Panc1 (cell line): ENCODE results near the gene PSMD3. TPM values are rescaled to one million over a fixed set of nuclear protein-coding genes. Genes with fewer than 3 reads are reported as not detected.
A peak's percentile ranks its signal among the peaks of the same experiment; 100 is the strongest.

Experiments
- ATAC-seq: fragments of 200-7000 bp; cut with Tn5 transposase; 2 replicates; pipeline ENCODE4 v1.9.1; 2020; ENCODE audit warnings: mild to moderate bottlenecking, moderate library complexity
- BruUV-seq: library from RNA; stranded (reverse); fragments of 400-500 nt; replicated peaks from 2 replicates; lab custom pipeline; 2021; lab: Mats Ljungman, UMichigan
- CTCF ChIA-PET: fragments of 300-600 bp; sonication (Branson Sonifier 250); formaldehyde crosslinking; loops from one replicate; lab custom pipeline; 2022; ENCODE audit warnings: antibody characterized with exemption; lab: Charles Lee
- POLR2A ChIA-PET: fragments of 300-600 bp; sonication (Branson Sonifier 250); formaldehyde crosslinking; loops from one replicate; lab custom pipeline; 2022; ENCODE audit warnings: antibody characterized with exemption; lab: Charles Lee
- DNase-seq: peaks from one replicate; pipeline ENCODE4 v3.0.0-alpha.2; 2010; ENCODE audit warnings: low read depth, low spot score
- H3K27ac ChIP-seq: 2 replicates; pipeline ENCODE4 v1.5.1; 2011; ENCODE audit warnings: mild to moderate bottlenecking, low read length, inconsistent platforms
- H3K27me3 ChIP-seq: fragments of 200-500 bp; sonication (Bioruptor generic); 2 replicates; pipeline ENCODE4 v1.6.0; 2014; ENCODE audit warnings: low read length, inconsistent platforms; ENCODE audit not compliant: control insufficient read depth, insufficient read depth
- H3K36me3 ChIP-seq: fragments of 200-500 bp; sonication (Bioruptor generic); 2 replicates; pipeline ENCODE4 v1.5.1; 2014; ENCODE audit warnings: inconsistent platforms, mild to moderate bottlenecking, low read length, moderate library complexity; ENCODE audit not compliant: control insufficient read depth, insufficient read depth
- H3K4me1 ChIP-seq: 2 replicates; pipeline ENCODE4 v1.5.1; 2011; ENCODE audit warnings: inconsistent platforms, mild to moderate bottlenecking, low read length, moderate library complexity; ENCODE audit not compliant: control insufficient read depth, insufficient read depth
- H3K4me3 ChIP-seq, 2 experiments: 2 replicates each; pipeline ENCODE4 v1.5.1; 2011 to 2012; ENCODE audit warnings: low read depth in 2 of 2, low read length in 2 of 2, mild to moderate bottlenecking in 2 of 2, inconsistent platforms in 1 of 2, moderate library complexity in 1 of 2
- H3K9me3 ChIP-seq: fragments of 200-500 bp; sonication (Bioruptor generic); 2 replicates; pipeline ENCODE4 v1.5.1; 2014; ENCODE audit warnings: low read depth, mild to moderate bottlenecking, inconsistent platforms, low read length, moderate library complexity; ENCODE audit not compliant: control insufficient read depth, insufficient read depth
- CTCF ChIP-seq: fragments of 450-650 bp; IDR thresholded peaks from 2 replicates; pipeline ENCODE4 v1.5.1; 2017; ENCODE audit warnings: mild to moderate bottlenecking
- POLR2AphosphoS5 ChIP-seq: IDR thresholded peaks from 2 replicates; pipeline ENCODE4 v1.6.1; 2012; ENCODE audit warnings: mild to moderate bottlenecking, low read depth, low read length, moderate library complexity
- REST ChIP-seq, 2 experiments: IDR thresholded peaks; 2 replicates each; pipeline ENCODE4 v1.6.1; 2011 to 2012; ENCODE audit warnings: low read depth in 2 of 2, control low read depth in 1 of 2, low read length in 1 of 2, mild to moderate bottlenecking in 1 of 2, moderate library complexity in 1 of 2; ENCODE audit not compliant: insufficient read depth in 1 of 2
- SIN3A ChIP-seq: IDR thresholded peaks from 2 replicates; pipeline ENCODE4 v1.6.1; 2012; ENCODE audit warnings: low read depth, mild to moderate bottlenecking, low read length, moderate library complexity, borderline replicate concordance; ENCODE audit not compliant: insufficient read depth
- TCF7L2 ChIP-seq: IDR thresholded peaks from 2 replicates; pipeline ENCODE4 v1.6.1; 2011; ENCODE audit warnings: mild to moderate bottlenecking, low read depth, low read length, inconsistent platforms
- in situ Hi-C: cut with HindIII; loops from 2 replicates; pipeline ENCODE4 v1.10.0; 2016; ENCODE audit warnings: low sequenced_read_pairs, low pct_unique_long_range_greater_than_20kb
- intact Hi-C: fragments of 100-400 bp; cut with micrococcal nuclease; formaldehyde crosslinking; loops from one replicate; pipeline ENCODE4 v1.10.0; 2022; ENCODE audit not compliant: unreplicated experiment
- total RNA-seq: library from RNA; stranded (reverse); gene quantifications from one replicate; pipeline ENCODE4 v1.2.1, GENCODE V29; 2021; ENCODE audit not compliant: unreplicated experiment

The PSMD3 gene
- total RNA-seq, 1 experiment from 2014 or later: 175 TPM

GRCh38 chr17:39979016-39979670 lies 1.5 kb upstream of the PSMD3 start:
- TF ChIP-seq POLR2AphosphoS5 (no peak), CTCF (no peak), REST (IDR thresholded peaks at IDR 0.05; ENCODE audit: insufficient read depth in 1 of 2, low read depth in 2 of 2, low read length in 1 of 2) (no peak), TCF7L2 (no peak), SIN3A (no peak)
- DNase-seq (no peak), ATAC-seq (no peak)
- H3K36me3 ChIP-seq: peaks cover 3% of the 10 kb centered on the region
- H3K4me3 ChIP-seq: no peak overlapping the region
- peaks cover 12% of the 10 kb centered on the region for H3K27me3 ChIP-seq
- in situ Hi-C loops (no loop called here), intact Hi-C loops (loop anchor here (10.0 kb wide), 1 partner anchor 104 kb away; no protein-coding TSS in a partner anchor)
- ChIA-PET POLR2A (no interaction called here), CTCF (interaction anchor here (0.6 kb wide), 3 partner anchors 22 to 104 kb away, joined by 3 read pairs; no protein-coding TSS in a partner anchor)
- H3K27ac ChIP-seq: no peak overlapping the region
- no peaks in the 10 kb centered on the region for H3K9me3 ChIP-seq
- H3K4me1 ChIP-seq: peaks cover 11% of the 10 kb centered on the region; the same call in 1 of the 2 replicates
- BruUV-seq: no TSS peak

GRCh38 chr17:39979893-39980350 lies 685 bp upstream of the PSMD3 start:
- intact Hi-C loops (loop anchor here (10.0 kb wide), 1 partner anchor 105 kb away; no protein-coding TSS in a partner anchor), in situ Hi-C loops (no loop called here)
- Histone ChIP-seq H3K4me1 (peaks cover 11% of the 10 kb centered on the region; the same call in 1 of the 2 replicates), H3K27me3 (peaks cover 9% of the 10 kb centered on the region), H3K9me3 (no peaks in the 10 kb centered on the region), H3K4me3 (peak overlapping the region; percentile 90 to 95), H3K27ac (peak overlapping the region; percentile 67), H3K36me3 (peaks cover 3% of the 10 kb centered on the region)
- peak; percentile 10 for DNase-seq
- POLR2A ChIA-PET: interaction anchor here (0.6 to 0.8 kb wide), 3 partner anchors 14 to 383 kb away, joined by 3 to 7 read pairs (median 4); no protein-coding TSS in a partner anchor
- no TSS peak for BruUV-seq
- CTCF ChIA-PET: interaction anchor here (0.6 to 1.0 kb wide), 5 partner anchors 21 to 108 kb away, joined by 3 to 4 read pairs (median 3); no protein-coding TSS in a partner anchor
- peak; percentile 40 for ATAC-seq
- TF ChIP-seq REST (IDR thresholded peaks at IDR 0.05; ENCODE audit: insufficient read depth in 1 of 2, low read depth in 2 of 2, low read length in 1 of 2): no peak
- TF ChIP-seq POLR2AphosphoS5: no peak
- no peak for TF ChIP-seq TCF7L2
- TF ChIP-seq SIN3A: no peak
- TF ChIP-seq CTCF: no peak
